SU-DHL-6 (cell line): ENCODE results near the gene DIO3.

Experiments used
- H2AFZ ChIP-seq: fragments of 200-600 bp; sonication (generic); 2 replicates; pipeline ENCODE4 v1.6.1; 2014; ENCODE audit warnings: low read depth, mild to moderate bottlenecking, moderate library complexity, mixed read lengths, antibody characterized with exemption, low read length; ENCODE audit not compliant: severe bottlenecking
- H3F3A ChIP-seq: fragments of 200-600 bp; shearing (Covaris generic); 2 replicates; pipeline ENCODE4 v1.6.0; 2016; ENCODE audit warnings: antibody characterized with exemption, mild to moderate bottlenecking; ENCODE audit not compliant: insufficient read depth
- H3K27ac ChIP-seq: fragments of 200-600 bp; sonication (generic); 2 replicates; pipeline ENCODE4 v1.5.1; 2016; ENCODE audit warnings: low read depth, mild to moderate bottlenecking, low read length, moderate library complexity, mixed read lengths
- H3K27me3 ChIP-seq: fragments of 200-600 bp; sonication (generic), shearing (Covaris generic); 2 replicates; pipeline ENCODE4 v1.6.0; 2014; ENCODE audit warnings: mild to moderate bottlenecking, low read length
- H3K36me3 ChIP-seq: fragments of 200-600 bp; sonication (generic); 2 replicates; pipeline ENCODE4 v1.6.1; 2014; ENCODE audit warnings: mild to moderate bottlenecking, low read length, mixed read lengths
- H3K4me2 ChIP-seq: fragments of 300-600, 200-600 bp; shearing (Covaris generic), sonication (generic); 2 replicates; pipeline ENCODE4 v1.6.0; 2014; ENCODE audit warnings: low read length, low read depth, mild to moderate bottlenecking; ENCODE audit not compliant: poor library complexity, severe bottlenecking
- H3K4me3 ChIP-seq: fragments of 200-600 bp; sonication (generic); 2 replicates; pipeline ENCODE4 v1.5.1; 2014; ENCODE audit warnings: antibody characterized with exemption, low read length, mild to moderate bottlenecking, mixed read lengths; ENCODE audit not compliant: insufficient read depth, poor library complexity, severe bottlenecking
- H3K79me2 ChIP-seq: fragments of 200-600 bp; sonication (generic); 2 replicates; pipeline ENCODE4 v1.6.1; 2014; ENCODE audit warnings: mild to moderate bottlenecking, low read length, moderate library complexity; ENCODE audit not compliant: insufficient read depth
- H3K9ac ChIP-seq: fragments of 200-600 bp; sonication (generic); 2 replicates; pipeline ENCODE4 v1.7.0; 2014; ENCODE audit warnings: mild to moderate bottlenecking, low read length
- H3K9me2 ChIP-seq: fragments of 200-600 bp; sonication (generic); replicated peaks from 2 replicates; pipeline ENCODE4 v1.6.1; 2014; ENCODE audit warnings: low read length; ENCODE audit not compliant: insufficient read depth
- H3K9me3 ChIP-seq: fragments of 200-600 bp; sonication (generic); 2 replicates; pipeline ENCODE4 v1.6.1; 2014; ENCODE audit warnings: low read length, mixed read lengths; ENCODE audit not compliant: insufficient read depth
- H4K20me1 ChIP-seq: fragments of 200-600 bp; sonication (generic); 2 replicates; pipeline ENCODE4 v1.6.1; 2014; ENCODE audit warnings: low read depth, mild to moderate bottlenecking, antibody characterized with exemption, low read length, moderate library complexity, mixed read lengths
- CTCF ChIP-seq: fragments of 200-600 bp; sonication (generic); IDR thresholded peaks from one replicate; pipeline ENCODE4 v1.5.1; 2017; ENCODE audit warnings: antibody characterized with exemption, mild to moderate bottlenecking, low read length, moderate library complexity; ENCODE audit not compliant: insufficient read depth, poor library complexity, severe bottlenecking
- EZH2phosphoT487 ChIP-seq: fragments of 200-600 bp; sonication (generic), shearing (Covaris generic); conservative IDR thresholded peaks from 2 replicates; pipeline ENCODE4 v1.6.1; 2018; ENCODE audit warnings: mild to moderate bottlenecking, antibody characterized with exemption, low read length, moderate library complexity, mixed read lengths

Gene DIO3

GRCh38 chr14:101593411-101594238 is 32.3 kb downstream of the DIO3 start:
- Histone ChIP-seq H3K79me2 (no peaks in the 10 kb centered on the region), H3K4me2 (no peak overlapping the region), H3K9me2 (no peaks in the 10 kb centered on the region), H3K4me3 (no peak overlapping the region), H3K36me3 (no peaks in the 10 kb centered on the region), H3K27ac (no peak overlapping the region), H3K9ac (no peak overlapping the region), H2AFZ (no peak overlapping the region), H3F3A (no peaks in the 10 kb centered on the region), H3K9me3 (no peaks in the 10 kb centered on the region), H3K27me3 (no peaks in the 10 kb centered on the region), H4K20me1 (no peaks in the 10 kb centered on the region)
- TF ChIP-seq CTCF (no peak), EZH2phosphoT487 (no peak)

GRCh38 chr14:101594511-101595148 is 33.3 kb downstream of the DIO3 start:
- Histone ChIP-seq H3K9me2 (no peaks in the 10 kb centered on the region), H3K9me3 (no peaks in the 10 kb centered on the region), H3K4me2 (no peak overlapping the region), H3K79me2 (no peaks in the 10 kb centered on the region), H3K4me3 (no peak overlapping the region), H2AFZ (no peak overlapping the region), H3K27ac (no peak overlapping the region), H3F3A (no peaks in the 10 kb centered on the region), H4K20me1 (no peaks in the 10 kb centered on the region), H3K27me3 (no peaks in the 10 kb centered on the region), H3K9ac (no peak overlapping the region), H3K36me3 (no peaks in the 10 kb centered on the region)
- no peak for TF ChIP-seq EZH2phosphoT487
- no peak for TF ChIP-seq CTCF

- H3K4me3 ChIP-seq, result no peak overlapping the region
- H3K4me2 ChIP-seq, result no peak overlapping the region
- no peaks in the 10 kb centered on the region for H3F3A ChIP-seq
- H2AFZ ChIP-seq, result no peak overlapping the region
- H3K36me3 ChIP-seq, result no peaks in the 10 kb centered on the region
- H3K79me2 ChIP-seq, result no peaks in the 10 kb centered on the region
- no peak overlapping the region for H3K9ac ChIP-seq
- H4K20me1 ChIP-seq, result no peaks in the 10 kb centered on the region
- H3K27me3 ChIP-seq, result no peaks in the 10 kb centered on the region
- no peak for TF ChIP-seq EZH2phosphoT487
- no peak for TF ChIP-seq CTCF
- no peak overlapping the region for H3K27ac ChIP-seq
- H3K9me2 ChIP-seq, result no peaks in the 10 kb centered on the region
- H3K9me3 ChIP-seq, result no peaks in the 10 kb centered on the region
These were observed 34.1 kb downstream of the DIO3 start for GRCh38 chr14:101595349-101595748.
